Ectodermal cell (in vitro differentiated cells): Measurements from ENCODE around the gene VPS11.
"Not testable (repeated sequence)": the region's sequence is repeated elsewhere in the genome, so short reads cannot be mapped to it uniquely, and the experiment has no call there.

Experiments used
- H3K27ac ChIP-seq: 2 replicates; pipeline ENCODE4 v1.7.0; 2013; ENCODE audit warnings: mild to moderate bottlenecking, low read depth, low read length; ENCODE audit not compliant: insufficient read depth, poor library complexity, severe bottlenecking
- H3K27me3 ChIP-seq: 2 replicates; pipeline ENCODE4 v1.7.0; 2013; ENCODE audit warnings: mild to moderate bottlenecking, low read length; ENCODE audit not compliant: insufficient read depth, control insufficient read depth, poor library complexity, severe bottlenecking
- H3K36me3 ChIP-seq: one replicate; pipeline ENCODE4 v1.7.0; 2013; ENCODE audit warnings: low read length; ENCODE audit not compliant: control insufficient read depth, insufficient read depth
- H3K4me1 ChIP-seq: one replicate; pipeline ENCODE4 v1.7.0; 2013; ENCODE audit warnings: low read length; ENCODE audit not compliant: control insufficient read depth, insufficient read depth
- H3K4me3 ChIP-seq: 2 replicates; pipeline ENCODE4 v1.7.0; 2013; ENCODE audit warnings: low read depth, low read length, control low read depth; ENCODE audit not compliant: insufficient read depth
- H3K9me3 ChIP-seq: 2 replicates; pipeline ENCODE4 v1.7.0; 2013; ENCODE audit warnings: mild to moderate bottlenecking, low read length, moderate library complexity; ENCODE audit not compliant: control insufficient read depth
- WGBS, 2 experiments: methylation state at CpG; one replicate each; pipeline ENCODE4 v1.1.7; 2013; ENCODE audit warnings: missing lambda C conversion rate in 2 of 2; 5-methylcytosine and 5-hydroxymethylcytosine counted together

Gene VPS11

GRCh38 chr11:119101759-119102423, 34.3 kb downstream of the VPS11 start, which contains the start of gene DPAGT1:
TSS of gene DPAGT1 (minus strand) at chr11:119101853. CDS start at chr11:119101655, 198 bp downstream.
- Histone ChIP-seq H3K27ac (peak within 1 kb of the TSS; percentile 95), H3K4me3 (peak within 1 kb of the TSS; percentile 75), H3K27me3 (peaks cover 2% of the 10 kb centered on the region), H3K9me3 (no peaks in the 10 kb centered on the region), H3K36me3 (peaks cover 13% of the 10 kb centered on the region), H3K4me1 (peaks cover 10% of the 10 kb centered on the region)
- 0 to 1% methylated on average over 32 of the region's 32 CpGs for WGBS, 2 experiments

GRCh38 chr11:119103161-119103664, 35.6 kb downstream of the VPS11 start:
- H3K36me3 ChIP-seq: not testable (repeated sequence)

GRCh38 chr11:119103793-119104192, 36.2 kb downstream of the VPS11 start:
- Histone ChIP-seq H3K9me3 (no peaks in the 10 kb centered on the region), H3K27ac (no peak overlapping the region), H3K4me3 (no peak overlapping the region), H3K4me1 (peaks cover 18% of the 10 kb centered on the region), H3K27me3 (peaks cover 21% of the 10 kb centered on the region), H3K36me3 (no peaks in the 10 kb centered on the region)
- WGBS, 2 experiments: 82 to 85% methylated on average over 3 of the region's 4 CpGs

More at GRCh38 chr11:119103161-119103664, 35.6 kb downstream of the VPS11 start:
- not testable (repeated sequence) for H3K27ac ChIP-seq, H3K9me3 ChIP-seq, H3K4me3 ChIP-seq
- WGBS, 2 experiments: 94% methylated on average over 18 of the region's 18 CpGs
- Histone ChIP-seq H3K27me3 (peaks cover 16% of the 10 kb centered on the region), H3K4me1 (peaks cover 14% of the 10 kb centered on the region)

- no peaks in the 10 kb centered on the region for H3K36me3 ChIP-seq
- 5% methylated on average over 48 to 49 of the region's 49 CpGs for WGBS, 2 experiments
- H3K4me3 ChIP-seq: peak within 1 kb of the TSS; percentile 74
- H3K9me3 ChIP-seq: no peaks in the 10 kb centered on the region
- peaks cover 26% of the 10 kb centered on the region for H3K27me3 ChIP-seq
- peaks cover 8% of the 10 kb centered on the region for H3K4me1 ChIP-seq
- H3K27ac ChIP-seq: no peak within 1 kb of the TSS
Measured at GRCh38 chr11:119106564-119107537, 39.2 kb downstream of the VPS11 start, which contains the start of gene C2CD2L. TSS of gene C2CD2L (plus strand) at chr11:119107344. CDS start at chr11:119107742, 398 bp downstream.

GRCh38 chr11:119107538-119108145, 40.0 kb downstream of the VPS11 start:
- 1% methylated on average over 65 of the region's 65 CpGs for WGBS, 2 experiments
- H3K27ac ChIP-seq: no peak overlapping the region

GRCh38 chr11:119108146-119108856, 40.7 kb downstream of the VPS11 start:
- no peaks in the 10 kb centered on the region for H3K9me3 ChIP-seq
- WGBS, 2 experiments: 22 to 27% methylated on average over 6 to 8 of the region's 8 CpGs
- no peak overlapping the region for H3K27ac ChIP-seq
- H3K4me3 ChIP-seq: peak overlapping the region; percentile 74
- peaks cover 8% of the 10 kb centered on the region for H3K4me1 ChIP-seq
- peaks cover 5% of the 10 kb centered on the region for H3K36me3 ChIP-seq
- peaks cover 26% of the 10 kb centered on the region for H3K27me3 ChIP-seq

More at GRCh38 chr11:119107538-119108145, 40.0 kb downstream of the VPS11 start:
- no peaks in the 10 kb centered on the region for H3K9me3 ChIP-seq
- H3K4me3 ChIP-seq: peak overlapping the region; percentile 74
- peaks cover 8% of the 10 kb centered on the region for H3K4me1 ChIP-seq
- H3K27me3 ChIP-seq: peaks cover 26% of the 10 kb centered on the region
- H3K36me3 ChIP-seq: peaks cover 5% of the 10 kb centered on the region

GRCh38 chr11:119108857-119109221, 41.2 kb downstream of the VPS11 start:
- Histone ChIP-seq H3K4me1 (peaks cover 8% of the 10 kb centered on the region), H3K9me3 (no peaks in the 10 kb centered on the region), H3K27ac (no peak overlapping the region), H3K4me3 (no peak overlapping the region), H3K36me3 (peaks cover 5% of the 10 kb centered on the region), H3K27me3 (peaks cover 26% of the 10 kb centered on the region)
- WGBS, 2 experiments: 85 to 91% methylated on average over 2 of the region's 2 CpGs

- Histone ChIP-seq H3K27ac (no peak overlapping the region), H3K4me3 (no peak overlapping the region), H3K4me1 (peaks cover 8% of the 10 kb centered on the region), H3K36me3 (peaks cover 5% of the 10 kb centered on the region), H3K9me3 (no peaks in the 10 kb centered on the region), H3K27me3 (peaks cover 26% of the 10 kb centered on the region)
- WGBS, 2 experiments: 91% methylated on average over 3 of the region's 3 CpGs
Measured at GRCh38 chr11:119109843-119110242, 42.2 kb downstream of the VPS11 start.

- Histone ChIP-seq H3K27ac (no peak overlapping the region), H3K27me3 (peaks cover 26% of the 10 kb centered on the region), H3K9me3 (no peaks in the 10 kb centered on the region), H3K36me3 (peaks cover 5% of the 10 kb centered on the region), H3K4me1 (peaks cover 8% of the 10 kb centered on the region), H3K4me3 (no peak overlapping the region)
- 83 to 84% methylated on average over 10 of the region's 10 CpGs for WGBS, 2 experiments
Measured at GRCh38 chr11:119110439-119110838, 42.8 kb downstream of the VPS11 start.
